Head of caudate nucleus (tissue), 42 donors: ENCODE results near the gene CD96.

Experiments used
- DNase-seq, 42 donors: peaks; one replicate each; pipeline versions ENCODE4 v3.0.0 to v3.0.0-alpha.2; 2020 to 2021; ENCODE audit warnings: mixed read lengths in 7 of 42
- intact Hi-C: fragments of 100-400 bp; cut with DNase I; formaldehyde crosslinking; loops from one replicate; pipeline ENCODE4 v1.15.0; 2022

Gene CD96

DNA sequence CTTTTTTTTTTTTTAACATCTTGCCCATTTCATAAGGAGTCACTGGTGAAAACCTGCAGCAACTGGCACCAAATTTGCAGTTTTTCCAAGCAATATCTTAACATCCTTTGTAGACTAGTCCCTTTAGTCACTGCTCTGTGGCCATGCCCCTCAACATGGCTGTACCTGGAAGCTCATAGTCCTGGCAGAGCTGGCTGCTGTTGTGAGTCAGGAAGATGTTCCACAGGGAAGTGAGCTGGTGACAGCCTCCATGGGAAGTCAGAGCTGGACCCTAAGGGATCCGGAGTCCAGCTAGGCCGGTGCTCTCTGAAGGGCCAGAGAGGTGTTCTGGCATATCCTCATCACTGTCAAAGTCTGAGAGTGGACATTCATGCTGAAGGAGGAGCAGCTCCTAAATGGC, 152.5 kb downstream of the CD96 start:
- no peak for DNase-seq
- intact Hi-C loops, result no loop called here

DNA sequence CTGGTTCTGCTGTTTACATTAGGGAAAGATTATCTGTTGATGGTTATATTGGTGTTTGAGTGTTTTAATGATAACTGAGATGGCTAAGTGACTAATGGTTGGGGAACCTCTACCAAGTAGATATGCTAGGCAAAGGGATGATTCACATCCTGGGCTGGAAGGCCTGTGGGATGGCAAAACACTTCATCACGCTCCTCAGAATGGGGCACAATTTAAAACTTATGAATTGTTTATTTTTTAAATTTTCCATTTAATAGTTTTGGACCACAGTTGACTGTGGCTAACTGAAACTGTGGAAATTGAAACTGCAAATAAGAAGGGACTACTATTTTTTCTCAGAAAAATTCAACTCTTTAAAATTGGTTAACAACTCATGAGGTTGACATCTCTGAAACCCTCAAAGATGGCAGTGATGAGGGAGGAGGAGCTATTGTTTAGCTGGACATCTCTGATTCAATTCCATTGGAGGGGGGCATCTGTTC, 153.7 kb downstream of the CD96 start:
- no peak for DNase-seq
- intact Hi-C loops, result no loop called here

DNA sequence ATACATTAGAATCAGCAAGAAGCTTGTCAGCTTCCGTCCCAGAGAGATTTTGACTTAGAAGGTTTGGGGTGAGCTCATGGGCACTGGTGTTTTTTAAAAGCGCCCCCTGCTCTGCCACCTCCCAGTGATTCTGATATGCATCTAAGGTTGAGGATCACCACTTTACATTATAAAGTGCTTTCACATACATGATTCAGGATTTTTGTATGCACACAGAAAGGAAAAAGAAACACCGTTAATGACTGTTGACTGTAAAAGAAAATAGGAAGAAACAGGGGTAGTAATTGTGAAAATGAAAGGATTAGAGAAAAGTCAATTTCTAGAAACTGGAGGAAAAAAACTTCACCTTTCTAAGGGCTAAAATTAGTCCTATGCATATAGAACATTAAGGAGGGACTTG, 158.1 kb downstream of the CD96 start:
- no peak for DNase-seq
- intact Hi-C loops, result no loop called here

DNA sequence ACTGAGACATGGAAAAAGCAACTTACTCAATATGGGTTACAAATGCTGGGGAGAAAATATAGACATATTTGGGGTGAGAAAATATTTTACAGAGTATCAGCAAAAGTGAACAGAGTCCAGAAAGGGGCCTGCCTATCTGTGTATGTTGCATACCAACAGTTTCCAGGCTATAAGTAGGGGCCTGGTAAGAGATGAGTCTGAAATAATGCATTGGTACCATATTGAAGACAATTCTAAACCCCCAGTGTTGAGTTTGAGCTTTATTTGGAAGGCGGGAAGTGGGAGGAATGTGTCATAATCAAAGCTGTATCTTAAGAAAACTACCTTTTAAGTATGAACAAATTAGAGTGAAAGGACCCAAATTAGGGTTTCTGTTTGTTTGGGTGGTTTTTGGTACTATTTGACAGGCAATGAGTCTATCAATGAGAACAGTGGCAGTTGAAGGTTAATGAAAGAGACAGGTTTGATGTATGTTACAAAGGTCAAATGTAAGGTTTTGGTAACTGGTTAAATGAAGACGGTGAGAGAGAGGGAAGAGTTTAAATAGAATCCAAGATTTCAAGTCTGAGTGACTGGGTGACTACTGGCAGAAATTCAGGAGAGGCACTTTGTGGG, 159.4 kb downstream of the CD96 start:
- intact Hi-C loops, result no loop called here

More for the DNA sequence above, 159.4 kb downstream of the CD96 start:
- no peak for DNase-seq
